AG04450 (cell line): ENCODE results near the gene ZRANB3. TPM values are rescaled to one million over a fixed set of nuclear protein-coding genes. Genes with fewer than 3 reads are reported as not detected.
"Not testable (repeated sequence)": the region's sequence is repeated elsewhere in the genome, so short reads cannot be mapped to it uniquely, and the experiment has no call there.

Experiments used
- CTCF ChIA-PET: fragments of 300-600, 350-600 bp; formaldehyde crosslinking; extraction: SDS; loops from one replicate; lab custom pipeline; 2022; ENCODE audit warnings: antibody characterized with exemption, inconsistent platforms; lab: Charles Lee
- POLR2A ChIA-PET: fragments of 350-600 bp; formaldehyde crosslinking; extraction: SDS; loops from one replicate; lab custom pipeline; 2021; ENCODE audit warnings: antibody characterized with exemption, inconsistent platforms; lab: Yijun Ruan, JAX
- DNase-seq: peaks from one replicate; pipeline ENCODE4 v3.0.0-alpha.2; 2011; ENCODE audit warnings: low read depth, low spot score
- H3K27ac ChIP-seq: one replicate; pipeline ENCODE4 v1.5.1; 2012; ENCODE audit warnings: low read depth, low read length, control low read depth
- H3K27me3 ChIP-seq: one replicate; pipeline ENCODE4 v1.6.0; 2012; ENCODE audit warnings: low read length; ENCODE audit not compliant: control insufficient read depth, insufficient read depth
- H3K4me3 ChIP-seq: 2 replicates; pipeline ENCODE4 v1.5.1; 2011; ENCODE audit warnings: mild to moderate bottlenecking, low read depth, low read length, control low read depth
- H3K9me3 ChIP-seq: 2 replicates; pipeline ENCODE4 v1.5.1; 2012; ENCODE audit warnings: low read length; ENCODE audit not compliant: control insufficient read depth, insufficient read depth
- CTCF ChIP-seq: IDR thresholded peaks from 2 replicates; pipeline ENCODE4 v1.5.1; 2011; ENCODE audit warnings: low read depth, low read length, control low read depth, inconsistent platforms
- polyA plus RNA-seq: library from polyadenylated mRNA; depleted of rRNA; stranded (reverse); fragments of >200 nt; gene quantifications from 2 replicates; pipeline ENCODE4 v1.2.3, GENCODE V29; 2011

ZRANB3 gene
- polyA plus RNA-seq, 1 experiment, result 4.0 TPM

- Histone ChIP-seq H3K9me3 (peaks cover 6% of the 10 kb centered on the region; the same call in 1 of the 2 replicates), H3K27me3 (no peaks in the 10 kb centered on the region), H3K4me3 (no peak overlapping the region), H3K27ac (no peak overlapping the region)
- no peak for DNase-seq
- no peak for TF ChIP-seq CTCF
- ChIA-PET POLR2A (no interaction called here), CTCF (interaction anchor here (0.6 to 1.0 kb wide), 2 partner anchors 10 to 20 kb away, joined by 3 to 6 read pairs; no protein-coding TSS in a partner anchor)
Observed at GRCh38 chr2:135349941-135350340, 181.1 kb downstream of the ZRANB3 start.

- CTCF ChIA-PET, POLR2A ChIA-PET, H3K9me3 ChIP-seq, H3K27ac ChIP-seq, H3K4me3 ChIP-seq, DNase-seq, H3K27me3 ChIP-seq: not testable (repeated sequence)
Observed at GRCh38 chr2:135348096-135348704, 182.8 kb downstream of the ZRANB3 start.

- POLR2A ChIA-PET, result no interaction called here
- H3K27ac ChIP-seq, result no peak overlapping the region
- no peak overlapping the region for H3K4me3 ChIP-seq
- no peaks in the 10 kb centered on the region for H3K9me3 ChIP-seq
- CTCF ChIA-PET, result no interaction called here
- TF ChIP-seq CTCF, result no peak
- H3K27me3 ChIP-seq, result no peaks in the 10 kb centered on the region
- DNase-seq, result no peak
Observed at GRCh38 chr2:135337071-135337470, 193.9 kb downstream of the ZRANB3 start.

- H3K27me3 ChIP-seq, result no peaks in the 10 kb centered on the region
- H3K4me3 ChIP-seq, result no peak overlapping the region
- no peak for DNase-seq
- no peak overlapping the region for H3K27ac ChIP-seq
- H3K9me3 ChIP-seq, result no peaks in the 10 kb centered on the region
- no peak for TF ChIP-seq CTCF
- ChIA-PET POLR2A (no interaction called here), CTCF (no interaction called here)
Observed at GRCh38 chr2:135335256-135335655, 195.8 kb downstream of the ZRANB3 start.

GRCh38 chr2:135327146-135327545 is 203.9 kb downstream of the ZRANB3 start:
- DNase-seq, result no peak
- CTCF ChIA-PET, result no interaction called here
- no peaks in the 10 kb centered on the region for H3K9me3 ChIP-seq
- no peak overlapping the region for H3K27ac ChIP-seq
- no peaks in the 10 kb centered on the region for H3K27me3 ChIP-seq
- H3K4me3 ChIP-seq, result no peak overlapping the region
- POLR2A ChIA-PET, result no interaction called here
- TF ChIP-seq CTCF, result no peak
